Measurements from ENCODE around the gene KRT73.

Gene KRT73

GRCh38 chr12:52622349-52622748, 4.0 kb upstream of the KRT73 start:
- DNase-seq: no peak

- no peak for DNase-seq
Measured at GRCh38 chr12:52618866-52619265, 507 bp upstream of the KRT73 start.

- DNase-seq: no peak
Measured at GRCh38 chr12:52617403-52617785, 965 bp downstream of the KRT73 start.

GRCh38 chr12:52616680-52617402, 1.5 kb downstream of the KRT73 start:
- DNase-seq: no peak

GRCh38 chr12:52615912-52616311, 2.4 kb downstream of the KRT73 start:
- no peak for DNase-seq

GRCh38 chr12:52615208-52615868, 3.0 kb downstream of the KRT73 start:
- no peak for DNase-seq

- no peak for DNase-seq
Measured at GRCh38 chr12:52614381-52615207, 3.8 kb downstream of the KRT73 start.

- no peak for DNase-seq
Measured at GRCh38 chr12:52613384-52614030, 4.9 kb downstream of the KRT73 start.

GRCh38 chr12:52612431-52613383, 5.7 kb downstream of the KRT73 start:
- no peak for DNase-seq

- no peak for DNase-seq
Measured at GRCh38 chr12:52611080-52611468, 7.3 kb downstream of the KRT73 start.

- DNase-seq: no peak
Measured at GRCh38 chr12:52608826-52609630, 9.3 kb downstream of the KRT73 start.

- no peak for DNase-seq
Measured at GRCh38 chr12:52608161-52608560, 10.2 kb downstream of the KRT73 start.

- no peak for DNase-seq
Measured at GRCh38 chr12:52607314-52607713, 11.0 kb downstream of the KRT73 start.

- no peak for DNase-seq
Measured at GRCh38 chr12:52606581-52607218, 11.7 kb downstream of the KRT73 start.

- no peak for DNase-seq
Measured at GRCh38 chr12:52606096-52606495, 12.3 kb downstream of the KRT73 start.

- DNase-seq: no peak
Measured at GRCh38 chr12:52605542-52605941, 12.8 kb downstream of the KRT73 start.

- no peak for DNase-seq
Measured at GRCh38 chr12:52604859-52605258, 13.5 kb downstream of the KRT73 start.

GRCh38 chr12:52603314-52603713, 15.0 kb downstream of the KRT73 start:
- no peak for DNase-seq

GRCh38 chr12:52602552-52602951, 15.8 kb downstream of the KRT73 start:
- DNase-seq: no peak
